GM12878 (cell line): ENCODE data around the gene HDGFL1. TPM values are rescaled to one million over a fixed set of nuclear protein-coding genes. Genes with fewer than 3 reads are reported as not detected.

Source experiments
- ATAC-seq: fragments of 200-7000 bp; cut with Tn5 transposase; 3 replicates; pipeline ENCODE4 v1.9.1; 2020; ENCODE audit warnings: mild to moderate bottlenecking, moderate library complexity
- BruUV-seq: library from RNA; stranded (reverse); fragments of 400-500 nt; replicated peaks from 2 replicates; lab custom pipeline; 2021; lab: Mats Ljungman, UMichigan
- CTCF ChIA-PET: fragments of 300-600 bp; sonication (Branson Sonifier 250); formaldehyde crosslinking; extraction: SDS; loops from one replicate; lab custom pipeline; 2021; ENCODE audit warnings: inconsistent platforms; lab: Yijun Ruan, JAX
- POLR2A ChIA-PET: fragments of 350-600 bp; formaldehyde crosslinking; extraction: SDS; loops from one replicate; lab custom pipeline; 2021; ENCODE audit warnings: inconsistent platforms; lab: Charles Lee
- RAD21 ChIA-PET: fragments of 300-600 bp; sonication (Branson Sonifier 250); formaldehyde crosslinking; loops from one replicate; lab custom pipeline; 2023; ENCODE audit warnings: antibody characterized with exemption; ENCODE audit not compliant: unreplicated experiment; lab: Charles Lee
- SMC1A ChIA-PET: fragments of 300-600 bp; sonication (Branson Sonifier 250); formaldehyde crosslinking; loops from one replicate; lab custom pipeline; 2023; ENCODE audit not compliant: unreplicated experiment, uncharacterized antibody; lab: Charles Lee
- DNase-seq: peaks from one replicate; pipeline ENCODE4 v3.0.0-alpha.2; 2011; ENCODE audit warnings: low read depth, low spot score
- FAIRE-seq: peaks from 3 replicates; lab custom pipeline; 2011; peaks lifted over from hg19 to GRCh38; lab: Jason Lieb, UNC
- H2AFZ ChIP-seq: 2 replicates; pipeline ENCODE4 v1.6.0; 2011; ENCODE audit warnings: low read depth, low read length, control low read depth; ENCODE audit not compliant: control insufficient read depth
- H3K27ac ChIP-seq: 2 replicates; pipeline ENCODE4 v1.5.1; 2011; ENCODE audit warnings: control low read depth; ENCODE audit not compliant: control insufficient read depth, insufficient read depth
- H3K27me3 ChIP-seq, 2 experiments: replicated peaks in 1 of 2; 2 replicates each; pipeline versions ENCODE4 v1.6.0 to v1.6.1; 2011; ENCODE audit warnings: low read length in 1 of 2; ENCODE audit not compliant: control insufficient read depth in 2 of 2, insufficient read depth in 2 of 2
- H3K36me3 ChIP-seq, 2 experiments: 2 replicates each; pipeline ENCODE4 v1.5.1; 2011; ENCODE audit warnings: low read length in 1 of 2; ENCODE audit not compliant: control insufficient read depth in 2 of 2, insufficient read depth in 2 of 2
- H3K4me1 ChIP-seq: 2 replicates; pipeline ENCODE4 v1.6.1; 2011; ENCODE audit warnings: mild to moderate bottlenecking, low read length, moderate library complexity, mixed read lengths; ENCODE audit not compliant: control insufficient read depth, insufficient read depth
- H3K4me2 ChIP-seq: 2 replicates; pipeline ENCODE4 v1.6.0; 2011; ENCODE audit warnings: control low read depth; ENCODE audit not compliant: control insufficient read depth, insufficient read depth
- H3K4me3 ChIP-seq: fragments of 200-600 bp; sonication (generic); 2 replicates; pipeline ENCODE4 v1.5.1; 2016
- H3K79me2 ChIP-seq: 2 replicates; pipeline ENCODE4 v1.6.0; 2011; ENCODE audit warnings: low read length; ENCODE audit not compliant: control insufficient read depth, insufficient read depth
- H3K9ac ChIP-seq: 2 replicates; pipeline ENCODE4 v1.8.0; 2011; ENCODE audit warnings: low read length, control low read depth, mixed read lengths; ENCODE audit not compliant: control insufficient read depth, insufficient read depth
- H3K9me3 ChIP-seq: replicated peaks from 3 replicates; pipeline ENCODE4 v1.5.1; 2011; ENCODE audit warnings: mild to moderate bottlenecking, low read length; ENCODE audit not compliant: control insufficient read depth, insufficient read depth
- H4K20me1 ChIP-seq: 2 replicates; pipeline ENCODE4 v1.6.0; 2011; ENCODE audit not compliant: control insufficient read depth, insufficient read depth
- ESRRA ChIP-seq: IDR thresholded peaks from 2 replicates; pipeline ENCODE4 v1.6.1; 2012; ENCODE audit warnings: mild to moderate bottlenecking, low read length, improper control_type of control experiment
- NFYB ChIP-seq: IDR thresholded peaks from 2 replicates; pipeline ENCODE4 v1.6.1; 2011; ENCODE audit warnings: low read depth, mild to moderate bottlenecking, low read length, improper control_type of control experiment, moderate library complexity; ENCODE audit not compliant: insufficient read depth
- NR2F1 ChIP-seq: fragments of 450-650 bp; conservative IDR thresholded peaks from 2 replicates; pipeline ENCODE4 v1.6.1; 2017; ENCODE audit warnings: mild to moderate bottlenecking
- RCOR1 ChIP-seq: conservative IDR thresholded peaks from 2 replicates; pipeline ENCODE4 v1.6.1; 2012; ENCODE audit warnings: low read depth, low read length, improper control_type of control experiment
- SRF ChIP-seq, 2 experiments: IDR thresholded peaks; 2 replicates each; pipeline ENCODE4 v1.6.1; 2011; ENCODE audit warnings: low read depth in 2 of 2, low read length in 2 of 2, mild to moderate bottlenecking in 1 of 2, moderate library complexity in 1 of 2
- ZNF384 ChIP-seq: IDR thresholded peaks from 2 replicates; pipeline ENCODE4 v1.6.1; 2012; ENCODE audit warnings: low read depth, mild to moderate bottlenecking, low read length, improper control_type of control experiment, borderline replicate concordance
- WGBS: methylation state at CpG from one replicate; pipeline ENCODE4 v1.1.6; 2016; ENCODE audit warnings: low lambda C conversion rate; ENCODE audit not compliant: insufficient replicate concordance, insufficient coverage; ENCODE audit errors: missing lambda C conversion rate; 5-methylcytosine and 5-hydroxymethylcytosine counted together
- in situ Hi-C: fragments of 300-500 bp; cut with MboI; formaldehyde crosslinking; loops from 9 replicates; pipeline ENCODE4 v1.14.3; 2018; ENCODE audit warnings: mixed read lengths
- intact Hi-C: fragments of 100-400 bp; cut with micrococcal nuclease; formaldehyde crosslinking; loops from one replicate; pipeline ENCODE4 v1.14.2; 2022; ENCODE audit not compliant: unreplicated experiment
- polyA plus RNA-seq, 11 experiments: library from polyadenylated mRNA; depleted of rRNA in 4 of 11; unstranded in 6 of 11; stranded (reverse) in 5 of 11; fragments of >200 nt; fragmentation: Nextera tagmentation in 4 of 11; fragmentation: Illumina TruSeq in 1 of 11; extraction: Ambion mirVana in 4 of 11; extraction: Trizol in 1 of 11; gene quantifications; 1 replicate in 1 of 11; 2 replicates in 10 of 11; pipeline versions ENCODE4 v1.2.1 to v1.2.3, GENCODE V29; 2011 to 2016; ENCODE audit warnings: inconsistent platforms in 2 of 11, missing spikeins in 2 of 11, low read depth in 1 of 11
- total RNA-seq, 4 experiments: library from RNA; depleted of rRNA in 3 of 4; stranded (reverse); fragments of >200 nt in 3 of 4; fragmentation: Illumina TruSeq in 1 of 4; extraction: Trizol in 1 of 4; gene quantifications; 2 replicates each; pipeline versions ENCODE4 v1.2.1 to v1.2.3, GENCODE V29; 2013 to 2021
- TF ChIP-seq, protein P1 (sequence below): fragments of 450-650 bp; IDR thresholded peaks from 2 replicates; pipeline ENCODE4 v1.6.1; 2017; ENCODE audit warnings: mild to moderate bottlenecking
- TF ChIP-seq, protein P2 (sequence below): fragments of 450-650 bp; IDR thresholded peaks from 2 replicates; pipeline ENCODE4 v1.6.1; 2017; ENCODE audit warnings: antibody characterized with exemption, mild to moderate bottlenecking, moderate library complexity
- TF ChIP-seq, protein P3 (sequence below): IDR thresholded peaks from 2 replicates; pipeline ENCODE4 v1.6.1; 2011; ENCODE audit warnings: mild to moderate bottlenecking, low read depth, low read length, moderate library complexity; ENCODE audit not compliant: insufficient replicate concordance
- TF ChIP-seq, protein P4 (sequence below): IDR thresholded peaks from 2 replicates; pipeline ENCODE4 v1.6.1; 2012; ENCODE audit warnings: improper control_type of control experiment, low read depth, low read length; ENCODE audit not compliant: insufficient replicate concordance

The HDGFL1 gene
- total and polyA plus RNA-seq, 10 of the 15 experiments (the other 5 are each of a cell fraction or from before 2014, with no cell fraction given), result 0.03 to 0.69 (median 0.19) TPM

DNA sequence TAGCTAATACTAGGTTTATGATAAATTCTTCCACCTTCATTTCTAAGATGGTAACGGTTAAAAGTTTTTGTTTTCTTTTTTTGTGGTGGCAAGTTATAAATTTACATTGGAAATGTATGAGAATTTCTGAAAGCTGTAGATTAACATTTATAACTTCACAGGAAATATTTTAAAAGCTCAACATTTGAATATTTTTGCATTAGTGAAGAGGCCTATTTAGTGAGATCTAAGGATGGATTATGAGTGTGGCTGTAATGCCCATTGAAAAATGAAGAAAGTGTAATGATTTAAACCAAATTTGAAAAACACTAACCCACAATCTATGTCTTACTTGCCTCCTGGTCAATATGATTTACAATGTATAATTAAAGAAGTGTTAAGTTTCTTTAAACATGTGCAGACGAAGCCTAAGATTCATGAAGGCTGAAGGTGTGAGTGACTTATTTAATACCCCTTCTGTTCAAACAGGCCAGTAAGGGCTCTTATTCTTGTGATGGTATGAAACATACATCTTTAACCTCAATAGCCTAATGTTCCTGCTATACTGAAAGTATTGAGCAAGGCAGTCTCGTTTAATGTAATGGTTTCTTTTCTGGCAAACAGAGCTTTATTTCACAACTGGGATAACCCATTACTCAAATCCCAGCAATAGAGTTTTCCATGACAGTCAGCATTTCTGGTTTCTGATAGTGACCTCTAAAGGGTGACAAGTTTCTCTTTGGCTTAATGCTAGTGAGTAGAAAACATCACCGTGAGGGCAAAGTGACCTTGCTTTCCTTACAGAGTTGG, 13.2 kb downstream of the HDGFL1 start (continued):
- TF ChIP-seq, protein P1, sequence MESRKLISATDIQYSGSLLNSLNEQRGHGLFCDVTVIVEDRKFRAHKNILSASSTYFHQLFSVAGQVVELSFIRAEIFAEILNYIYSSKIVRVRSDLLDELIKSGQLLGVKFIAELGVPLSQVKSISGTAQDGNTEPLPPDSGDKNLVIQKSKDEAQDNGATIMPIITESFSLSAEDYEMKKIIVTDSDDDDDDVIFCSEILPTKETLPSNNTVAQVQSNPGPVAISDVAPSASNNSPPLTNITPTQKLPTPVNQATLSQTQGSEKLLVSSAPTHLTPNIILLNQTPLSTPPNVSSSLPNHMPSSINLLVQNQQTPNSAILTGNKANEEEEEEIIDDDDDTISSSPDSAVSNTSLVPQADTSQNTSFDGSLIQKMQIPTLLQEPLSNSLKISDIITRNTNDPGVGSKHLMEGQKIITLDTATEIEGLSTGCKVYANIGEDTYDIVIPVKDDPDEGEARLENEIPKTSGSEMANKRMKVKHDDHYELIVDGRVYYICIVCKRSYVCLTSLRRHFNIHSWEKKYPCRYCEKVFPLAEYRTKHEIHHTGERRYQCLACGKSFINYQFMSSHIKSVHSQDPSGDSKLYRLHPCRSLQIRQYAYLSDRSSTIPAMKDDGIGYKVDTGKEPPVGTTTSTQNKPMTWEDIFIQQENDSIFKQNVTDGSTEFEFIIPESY, result no peak
- TF ChIP-seq ESRRA, result no peak
- TF ChIP-seq RCOR1, result no peak
- TF ChIP-seq ZNF384, result no peak
- TF ChIP-seq, protein P2, sequence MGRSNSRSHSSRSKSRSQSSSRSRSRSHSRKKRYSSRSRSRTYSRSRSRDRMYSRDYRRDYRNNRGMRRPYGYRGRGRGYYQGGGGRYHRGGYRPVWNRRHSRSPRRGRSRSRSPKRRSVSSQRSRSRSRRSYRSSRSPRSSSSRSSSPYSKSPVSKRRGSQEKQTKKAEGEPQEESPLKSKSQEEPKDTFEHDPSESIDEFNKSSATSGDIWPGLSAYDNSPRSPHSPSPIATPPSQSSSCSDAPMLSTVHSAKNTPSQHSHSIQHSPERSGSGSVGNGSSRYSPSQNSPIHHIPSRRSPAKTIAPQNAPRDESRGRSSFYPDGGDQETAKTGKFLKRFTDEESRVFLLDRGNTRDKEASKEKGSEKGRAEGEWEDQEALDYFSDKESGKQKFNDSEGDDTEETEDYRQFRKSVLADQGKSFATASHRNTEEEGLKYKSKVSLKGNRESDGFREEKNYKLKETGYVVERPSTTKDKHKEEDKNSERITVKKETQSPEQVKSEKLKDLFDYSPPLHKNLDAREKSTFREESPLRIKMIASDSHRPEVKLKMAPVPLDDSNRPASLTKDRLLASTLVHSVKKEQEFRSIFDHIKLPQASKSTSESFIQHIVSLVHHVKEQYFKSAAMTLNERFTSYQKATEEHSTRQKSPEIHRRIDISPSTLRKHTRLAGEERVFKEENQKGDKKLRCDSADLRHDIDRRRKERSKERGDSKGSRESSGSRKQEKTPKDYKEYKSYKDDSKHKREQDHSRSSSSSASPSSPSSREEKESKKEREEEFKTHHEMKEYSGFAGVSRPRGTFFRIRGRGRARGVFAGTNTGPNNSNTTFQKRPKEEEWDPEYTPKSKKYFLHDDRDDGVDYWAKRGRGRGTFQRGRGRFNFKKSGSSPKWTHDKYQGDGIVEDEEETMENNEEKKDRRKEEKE, result no peak
- no peak for TF ChIP-seq NFYB

DNA sequence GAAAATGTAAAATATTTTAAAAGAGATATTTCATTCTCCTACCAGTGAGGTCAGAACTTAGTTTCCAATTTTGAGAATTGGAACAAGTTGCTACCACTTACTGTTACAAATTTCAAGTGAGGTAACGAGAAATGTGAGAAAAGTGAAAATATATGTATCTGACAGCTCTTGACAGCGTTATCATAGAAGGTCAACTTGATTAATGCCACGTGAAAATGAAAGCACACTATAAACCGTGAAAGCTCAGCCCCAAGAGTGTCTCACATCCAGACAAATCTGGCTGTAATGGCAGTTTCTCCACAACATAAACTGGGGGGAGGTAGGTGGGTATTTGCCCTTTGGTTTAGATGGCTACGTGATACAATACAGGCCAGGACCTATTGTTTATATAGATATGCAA, 13.9 kb downstream of the HDGFL1 start:
- 13% methylated on average over 5 of the region's 5 CpGs for WGBS
- TF ChIP-seq SRF (IDR thresholded peaks at IDR 0.05; ENCODE audit: low read depth in 2 of 2, low read length in 2 of 2) (no peak), NR2F1 (peak; percentile 31; the same call in 1 of the 2 replicates)
- TF ChIP-seq, protein P3, sequence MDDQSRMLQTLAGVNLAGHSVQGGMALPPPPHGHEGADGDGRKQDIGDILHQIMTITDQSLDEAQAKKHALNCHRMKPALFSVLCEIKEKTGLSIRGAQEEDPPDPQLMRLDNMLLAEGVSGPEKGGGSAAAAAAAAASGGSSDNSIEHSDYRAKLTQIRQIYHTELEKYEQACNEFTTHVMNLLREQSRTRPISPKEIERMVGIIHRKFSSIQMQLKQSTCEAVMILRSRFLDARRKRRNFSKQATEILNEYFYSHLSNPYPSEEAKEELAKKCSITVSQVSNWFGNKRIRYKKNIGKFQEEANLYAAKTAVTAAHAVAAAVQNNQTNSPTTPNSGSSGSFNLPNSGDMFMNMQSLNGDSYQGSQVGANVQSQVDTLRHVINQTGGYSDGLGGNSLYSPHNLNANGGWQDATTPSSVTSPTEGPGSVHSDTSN, result peak; percentile 41
- TF ChIP-seq, protein P4, sequence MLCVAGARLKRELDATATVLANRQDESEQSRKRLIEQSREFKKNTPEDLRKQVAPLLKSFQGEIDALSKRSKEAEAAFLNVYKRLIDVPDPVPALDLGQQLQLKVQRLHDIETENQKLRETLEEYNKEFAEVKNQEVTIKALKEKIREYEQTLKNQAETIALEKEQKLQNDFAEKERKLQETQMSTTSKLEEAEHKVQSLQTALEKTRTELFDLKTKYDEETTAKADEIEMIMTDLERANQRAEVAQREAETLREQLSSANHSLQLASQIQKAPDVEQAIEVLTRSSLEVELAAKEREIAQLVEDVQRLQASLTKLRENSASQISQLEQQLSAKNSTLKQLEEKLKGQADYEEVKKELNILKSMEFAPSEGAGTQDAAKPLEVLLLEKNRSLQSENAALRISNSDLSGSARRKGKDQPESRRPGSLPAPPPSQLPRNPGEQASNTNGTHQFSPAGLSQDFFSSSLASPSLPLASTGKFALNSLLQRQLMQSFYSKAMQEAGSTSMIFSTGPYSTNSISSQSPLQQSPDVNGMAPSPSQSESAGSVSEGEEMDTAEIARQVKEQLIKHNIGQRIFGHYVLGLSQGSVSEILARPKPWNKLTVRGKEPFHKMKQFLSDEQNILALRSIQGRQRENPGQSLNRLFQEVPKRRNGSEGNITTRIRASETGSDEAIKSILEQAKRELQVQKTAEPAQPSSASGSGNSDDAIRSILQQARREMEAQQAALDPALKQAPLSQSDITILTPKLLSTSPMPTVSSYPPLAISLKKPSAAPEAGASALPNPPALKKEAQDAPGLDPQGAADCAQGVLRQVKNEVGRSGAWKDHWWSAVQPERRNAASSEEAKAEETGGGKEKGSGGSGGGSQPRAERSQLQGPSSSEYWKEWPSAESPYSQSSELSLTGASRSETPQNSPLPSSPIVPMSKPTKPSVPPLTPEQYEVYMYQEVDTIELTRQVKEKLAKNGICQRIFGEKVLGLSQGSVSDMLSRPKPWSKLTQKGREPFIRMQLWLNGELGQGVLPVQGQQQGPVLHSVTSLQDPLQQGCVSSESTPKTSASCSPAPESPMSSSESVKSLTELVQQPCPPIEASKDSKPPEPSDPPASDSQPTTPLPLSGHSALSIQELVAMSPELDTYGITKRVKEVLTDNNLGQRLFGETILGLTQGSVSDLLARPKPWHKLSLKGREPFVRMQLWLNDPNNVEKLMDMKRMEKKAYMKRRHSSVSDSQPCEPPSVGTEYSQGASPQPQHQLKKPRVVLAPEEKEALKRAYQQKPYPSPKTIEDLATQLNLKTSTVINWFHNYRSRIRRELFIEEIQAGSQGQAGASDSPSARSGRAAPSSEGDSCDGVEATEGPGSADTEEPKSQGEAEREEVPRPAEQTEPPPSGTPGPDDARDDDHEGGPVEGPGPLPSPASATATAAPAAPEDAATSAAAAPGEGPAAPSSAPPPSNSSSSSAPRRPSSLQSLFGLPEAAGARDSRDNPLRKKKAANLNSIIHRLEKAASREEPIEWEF, result no peak

More for the DNA sequence above, 13.9 kb downstream of the HDGFL1 start:
- BruUV-seq, result no TSS peak
- CTCF ChIA-PET, result no interaction called here
- no peak for DNase-seq
- no peaks in the 10 kb centered on the region for H3K79me2 ChIP-seq
- SMC1A ChIA-PET, result no interaction called here
- H3K4me2 ChIP-seq, result no peak overlapping the region
- no peaks in the 10 kb centered on the region for H4K20me1 ChIP-seq
- POLR2A ChIA-PET, result no interaction called here
- H3K9me3 ChIP-seq, result no peaks in the 10 kb centered on the region
- in situ Hi-C loops (no loop called here), intact Hi-C loops (no loop called here)
- H3K36me3 ChIP-seq, result no peaks in the 10 kb centered on the region
- no peak overlapping the region for H3K4me3 ChIP-seq
- no peaks in the 10 kb centered on the region for H3K27me3 ChIP-seq
- H2AFZ ChIP-seq, result no peak overlapping the region
- no peaks in the 10 kb centered on the region for H3K4me1 ChIP-seq
- peak; percentile 63 for ATAC-seq
- FAIRE-seq, result peak; percentile 31
- H3K27ac ChIP-seq, result no peak overlapping the region
- H3K9ac ChIP-seq, result no peak overlapping the region
- RAD21 ChIA-PET, result no interaction called here
